ENCODE measurements around the gene HOXC12. TPM values are rescaled to one million over a fixed set of nuclear protein-coding genes. Genes with fewer than 3 reads are reported as not detected.

HOXC12 gene
- total and polyA plus RNA-seq, 2 experiments from 2014 or later = not detected

DNA sequence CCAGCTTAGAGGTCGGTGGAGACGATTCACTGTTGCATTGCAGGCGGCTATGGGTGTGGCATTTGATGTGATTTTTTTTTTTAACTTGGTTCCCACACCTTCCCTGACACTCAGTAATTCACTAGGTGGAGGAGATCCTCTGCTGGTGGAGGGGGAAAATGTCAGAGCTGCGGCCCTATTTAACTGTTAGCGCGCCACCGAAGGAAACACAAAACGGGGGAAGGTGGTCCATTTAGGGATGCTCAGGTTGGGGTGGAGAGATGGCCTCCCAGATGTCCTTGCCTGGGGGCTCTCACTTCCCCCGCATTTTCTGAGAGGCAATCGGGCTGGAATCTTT lies 4.3 kb upstream of the HOXC12 start:
- no peak for TF ChIP-seq CTCF (IDR thresholded peaks at IDR 0.05; ENCODE audit: low read depth, low read length)
- Histone ChIP-seq H3K27me3 (peaks cover 100% of the 10 kb centered on the region), H3K27ac (no peak overlapping the region), H3K36me3 (no peaks in the 10 kb centered on the region), H3K4me1 (ENCODE audit: low read depth) (no peaks in the 10 kb centered on the region), H3K4me3 (no peak overlapping the region), H3K9me3 (ENCODE audit: low read depth) (no peaks in the 10 kb centered on the region)
- no peak for DNase-seq (ENCODE audit: low read depth in 1 of 2, low spot score in 1 of 2)

DNA sequence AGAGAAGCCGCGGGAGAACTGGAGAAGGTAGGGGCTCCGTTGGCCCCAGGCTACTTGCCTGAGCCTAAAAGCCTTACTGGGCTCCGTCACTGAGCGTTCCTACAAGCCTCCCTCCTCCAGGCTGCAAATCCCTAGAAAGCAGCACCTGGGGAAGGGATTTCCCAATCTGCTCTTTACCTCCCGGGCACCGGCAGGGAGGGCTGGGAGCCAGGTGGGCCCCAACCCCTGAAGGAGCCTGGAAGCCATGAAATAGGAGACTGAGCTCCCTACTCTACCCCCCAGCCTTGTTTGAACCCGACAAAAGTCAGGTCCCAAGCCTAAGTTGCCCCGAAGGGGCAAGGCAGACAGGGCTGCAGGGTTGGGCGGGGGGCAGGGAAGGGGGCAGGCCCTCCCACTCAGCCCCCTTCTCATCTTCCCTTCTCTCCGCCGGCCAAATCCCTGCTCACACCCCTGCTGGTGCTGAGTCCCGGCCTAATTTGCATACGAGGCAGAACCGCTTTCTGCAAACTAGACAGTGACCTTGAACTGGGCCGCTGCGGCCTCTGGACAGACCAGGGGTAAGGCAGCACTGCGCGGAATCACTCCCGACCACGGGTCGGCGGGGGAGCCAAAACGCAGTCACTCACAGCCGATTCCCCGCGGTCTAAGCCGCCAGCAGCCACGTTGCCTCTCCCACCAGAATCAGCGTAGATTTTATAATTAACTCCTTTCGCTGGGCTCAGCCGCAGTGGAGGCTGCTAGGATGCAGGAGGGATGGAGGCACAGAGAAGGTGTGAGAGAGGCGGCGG lies 3.7 kb upstream of the HOXC12 start:
- DNase-seq (ENCODE audit: low read depth in 1 of 2, low spot score in 1 of 2) = no peak
- H3K36me3 ChIP-seq = no peaks in the 10 kb centered on the region
- no peak for TF ChIP-seq CTCF (IDR thresholded peaks at IDR 0.05; ENCODE audit: low read depth, low read length)
- no peak overlapping the region for H3K4me3 ChIP-seq
- H3K4me1 ChIP-seq (ENCODE audit: low read depth) = no peaks in the 10 kb centered on the region
- no peak overlapping the region for H3K27ac ChIP-seq
- H3K27me3 ChIP-seq = peaks cover 100% of the 10 kb centered on the region
- no peaks in the 10 kb centered on the region for H3K9me3 ChIP-seq (ENCODE audit: low read depth)

DNA sequence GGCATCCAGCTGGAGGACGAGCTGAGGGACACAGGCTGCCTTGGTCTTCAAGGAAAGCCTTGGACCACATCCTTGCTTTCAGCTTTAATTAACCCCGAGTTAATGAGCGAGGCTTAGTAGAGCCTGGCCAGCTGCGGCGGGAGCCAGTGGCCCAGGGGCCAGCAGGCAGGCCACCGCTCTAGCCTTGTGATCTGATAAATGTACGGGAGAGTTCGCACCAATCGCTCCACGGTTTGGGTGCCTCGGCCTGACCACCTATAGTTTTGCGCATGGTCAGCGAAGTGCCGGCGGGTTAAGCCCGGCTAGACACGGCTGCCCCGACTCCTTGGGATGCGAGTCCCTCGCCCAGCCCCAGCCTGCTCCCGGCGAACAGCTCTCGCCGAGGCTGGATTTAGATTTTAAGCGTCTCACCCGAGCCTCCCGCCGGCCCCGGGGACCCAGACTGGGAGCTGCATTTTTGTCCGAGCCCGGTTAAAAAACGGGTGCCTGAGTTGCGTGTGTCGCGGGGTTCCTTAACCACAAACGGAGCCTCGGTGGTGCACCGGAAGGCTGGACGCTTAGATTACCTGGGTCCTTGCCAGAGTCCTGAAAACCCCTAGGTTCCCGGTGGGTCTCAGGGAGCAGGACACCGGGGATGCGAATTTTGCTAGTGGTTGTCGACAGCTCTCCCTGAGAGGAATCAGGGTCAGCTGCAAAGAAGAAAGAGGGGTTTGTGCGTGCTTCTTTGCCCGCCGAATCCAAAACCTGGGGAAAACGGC lies 2.9 kb upstream of the HOXC12 start:
- Histone ChIP-seq H3K9me3 (ENCODE audit: low read depth) (no peaks in the 10 kb centered on the region), H3K27me3 (peaks cover 100% of the 10 kb centered on the region), H3K36me3 (no peaks in the 10 kb centered on the region), H3K4me1 (ENCODE audit: low read depth) (no peaks in the 10 kb centered on the region), H3K27ac (no peak overlapping the region), H3K4me3 (no peak overlapping the region)
- TF ChIP-seq CTCF (IDR thresholded peaks at IDR 0.05; ENCODE audit: low read depth, low read length) = no peak
- DNase-seq (ENCODE audit: low read depth in 1 of 2, low spot score in 1 of 2) = no peak

GRCh38 chr12:53952335-53952694 lies 2.4 kb upstream of the HOXC12 start:
- Histone ChIP-seq H3K9me3 (ENCODE audit: low read depth) (no peaks in the 10 kb centered on the region), H3K4me1 (ENCODE audit: low read depth) (no peaks in the 10 kb centered on the region), H3K4me3 (no peak overlapping the region), H3K27ac (no peak overlapping the region), H3K36me3 (no peaks in the 10 kb centered on the region), H3K27me3 (peaks cover 100% of the 10 kb centered on the region)
- no peak for DNase-seq (ENCODE audit: low read depth in 1 of 2, low spot score in 1 of 2)
- TF ChIP-seq CTCF (IDR thresholded peaks at IDR 0.05; ENCODE audit: low read depth, low read length) = no peak

DNA sequence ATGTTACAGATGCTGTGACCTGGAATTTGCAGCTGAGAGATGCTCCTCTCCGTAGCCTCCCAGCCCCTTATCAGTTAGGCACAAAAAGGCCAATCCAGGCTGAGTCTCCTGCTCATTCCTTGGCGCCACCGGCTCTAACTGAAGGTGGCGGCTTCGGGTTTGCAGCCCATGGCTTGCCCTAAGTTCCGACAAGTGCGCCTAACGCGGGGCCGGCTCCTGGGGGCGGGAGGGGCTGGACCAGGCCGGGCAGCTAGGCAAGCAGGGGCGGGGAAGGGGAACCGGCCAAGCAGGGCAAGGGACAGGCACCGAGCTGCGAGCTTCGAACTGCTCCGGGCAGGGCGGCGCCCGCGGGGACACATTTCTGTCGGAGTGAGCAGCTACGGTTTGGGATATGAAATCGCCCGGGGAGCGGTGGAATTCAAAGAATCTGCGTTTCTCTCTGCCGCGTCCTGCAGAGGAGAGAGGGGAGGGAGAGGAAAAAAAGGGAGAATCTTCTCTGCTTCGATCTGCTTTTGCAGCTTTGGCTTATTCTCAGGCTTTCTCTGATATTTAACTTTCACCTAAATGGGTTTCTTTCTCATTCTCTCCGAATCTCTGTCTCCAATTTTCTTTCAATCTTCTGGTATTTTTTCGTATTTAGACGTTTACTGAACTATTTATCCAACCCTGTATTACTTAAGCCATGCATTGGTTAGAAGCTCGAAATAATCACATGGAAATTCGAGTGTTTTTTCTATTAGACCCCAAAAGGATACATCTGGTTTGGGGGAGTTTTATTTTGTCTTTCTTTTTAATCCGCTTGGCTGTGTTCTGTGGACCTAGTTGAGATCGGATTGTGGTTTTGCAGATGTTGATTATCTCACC lies 1.6 kb upstream of the HOXC12 start:
- no peak for TF ChIP-seq CTCF (IDR thresholded peaks at IDR 0.05; ENCODE audit: low read depth, low read length)
- DNase-seq (ENCODE audit: low read depth in 1 of 2, low spot score in 1 of 2) = no peak

More for the DNA sequence above, 1.6 kb upstream of the HOXC12 start:
- Histone ChIP-seq H3K27me3 (peaks cover 100% of the 10 kb centered on the region), H3K36me3 (no peaks in the 10 kb centered on the region), H3K9me3 (ENCODE audit: low read depth) (no peaks in the 10 kb centered on the region), H3K27ac (no peak overlapping the region), H3K4me3 (no peak overlapping the region), H3K4me1 (ENCODE audit: low read depth) (no peaks in the 10 kb centered on the region)

All from cardiac muscle cell (in vitro differentiated cells and primary cell).